GM18873 (cell line): ENCODE results near the gene SLC39A6.
"Not testable (repeated sequence)": the region's sequence is repeated elsewhere in the genome, so short reads cannot be mapped to it uniquely, and the experiment has no call there.

ENCODE experiments used
- ATAC-seq: cut with Tn5 transposase; IDR thresholded peaks from one replicate; pipeline ENCODE4 v1.9.1; 2021; ENCODE audit warnings: mild to moderate bottlenecking, moderate library complexity, moderate number of reproducible peaks; ENCODE audit not compliant: unreplicated experiment, low FRiP score

Gene SLC39A6

DNA sequence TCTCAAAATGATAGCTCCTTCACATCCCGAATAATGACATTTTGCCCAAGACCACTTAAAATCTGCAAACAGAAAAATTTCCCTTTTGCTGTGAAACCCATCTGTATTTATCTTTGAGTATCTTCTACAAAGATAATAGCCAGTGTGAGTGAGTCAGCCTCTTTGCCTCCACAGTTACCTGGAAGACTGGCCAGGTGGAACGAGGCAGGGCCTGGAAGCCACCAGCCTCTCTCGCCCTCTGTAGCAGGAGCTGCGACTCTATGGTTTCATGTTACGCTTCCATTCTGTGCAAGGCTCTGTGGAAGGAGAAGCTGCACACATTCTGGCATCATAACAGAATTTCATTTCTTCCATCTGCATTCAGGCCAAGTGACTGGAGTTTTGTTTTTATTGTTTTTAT, 10.1 kb upstream of the SLC39A6 start:
- no peak for ATAC-seq

DNA sequence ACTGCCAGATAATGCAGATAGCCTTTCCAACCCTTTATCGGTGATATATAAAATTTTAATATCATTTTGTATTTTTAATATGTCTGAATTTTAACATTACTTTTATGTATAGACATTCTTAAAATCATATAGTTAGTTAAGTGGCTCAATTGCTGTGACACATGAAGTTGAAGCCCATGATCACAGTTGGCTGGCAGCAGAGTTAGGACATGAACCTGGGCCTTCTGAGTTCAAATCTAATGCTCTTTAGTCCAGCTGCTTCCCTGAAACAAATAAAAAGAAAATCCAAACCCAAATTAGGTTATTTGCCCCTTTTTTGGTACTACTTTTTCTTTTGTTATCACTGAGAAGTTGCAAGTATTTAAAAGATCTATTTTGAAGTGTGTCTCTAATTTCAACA, 6.1 kb upstream of the SLC39A6 start:
- ATAC-seq, result no peak

DNA sequence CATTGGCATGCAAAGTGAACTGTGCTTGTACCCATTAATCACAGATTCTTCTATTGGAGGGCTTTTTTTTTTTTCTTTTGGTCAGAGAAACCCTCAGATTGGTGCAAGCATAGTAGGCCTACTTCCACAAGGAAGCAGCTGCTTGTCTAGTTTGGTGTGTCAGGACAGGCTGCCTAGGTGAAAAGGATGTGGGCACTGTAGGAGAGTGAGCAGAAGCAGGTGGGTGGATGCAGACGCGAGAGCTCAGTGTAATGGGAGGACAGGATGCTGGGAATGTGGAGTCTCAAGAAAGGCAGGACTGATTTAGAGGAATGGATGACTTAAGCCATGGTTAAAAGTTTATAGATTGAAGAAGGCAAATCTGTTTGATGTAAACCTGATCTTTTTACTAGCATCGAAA, 3.6 kb upstream of the SLC39A6 start:
- ATAC-seq, result no peak

- ATAC-seq, result no peak
Observed at GRCh38 chr18:36131692-36132483, 2.7 kb upstream of the SLC39A6 start.

- no peak for ATAC-seq
Observed at GRCh38 chr18:36130883-36131653, 1.9 kb upstream of the SLC39A6 start.

DNA sequence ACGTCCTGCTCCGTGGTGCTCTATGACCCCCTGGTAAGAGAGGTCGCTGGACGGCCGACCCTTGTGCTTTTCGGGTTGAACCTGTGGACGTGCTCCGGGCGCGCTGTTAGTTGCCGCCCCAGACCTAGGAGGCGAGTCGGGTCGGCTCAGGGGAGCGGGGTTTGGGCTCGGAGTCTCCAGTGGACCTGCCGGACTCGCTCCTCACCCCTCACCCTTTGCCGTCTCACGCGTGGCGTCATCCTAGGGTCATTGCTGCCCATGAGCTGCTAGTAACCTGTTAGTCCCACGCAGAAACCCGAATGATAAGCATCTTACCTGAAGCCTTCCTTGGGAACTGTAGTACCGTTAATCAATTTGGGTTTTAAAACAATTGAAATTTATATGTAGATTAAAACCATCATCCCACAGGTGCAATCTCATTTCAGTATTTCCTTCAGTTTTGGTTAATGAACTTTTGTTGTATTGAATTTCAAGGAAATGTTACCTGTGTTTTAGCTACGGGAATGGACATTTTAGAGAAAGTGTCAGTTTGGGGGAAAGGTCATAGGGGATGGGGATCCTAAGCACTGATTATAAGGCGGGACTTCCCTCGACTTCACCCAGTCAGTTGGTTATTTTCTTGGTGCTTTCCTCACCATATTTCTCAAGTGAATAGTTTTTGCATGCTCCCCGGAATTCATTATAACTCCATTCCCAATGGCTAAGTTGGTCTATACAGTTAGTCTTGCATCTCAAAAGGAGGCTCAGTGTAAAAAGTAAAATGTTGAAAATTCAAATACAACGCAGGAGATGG, 1.1 kb upstream of the SLC39A6 start:
- peak; percentile 3 for ATAC-seq

DNA sequence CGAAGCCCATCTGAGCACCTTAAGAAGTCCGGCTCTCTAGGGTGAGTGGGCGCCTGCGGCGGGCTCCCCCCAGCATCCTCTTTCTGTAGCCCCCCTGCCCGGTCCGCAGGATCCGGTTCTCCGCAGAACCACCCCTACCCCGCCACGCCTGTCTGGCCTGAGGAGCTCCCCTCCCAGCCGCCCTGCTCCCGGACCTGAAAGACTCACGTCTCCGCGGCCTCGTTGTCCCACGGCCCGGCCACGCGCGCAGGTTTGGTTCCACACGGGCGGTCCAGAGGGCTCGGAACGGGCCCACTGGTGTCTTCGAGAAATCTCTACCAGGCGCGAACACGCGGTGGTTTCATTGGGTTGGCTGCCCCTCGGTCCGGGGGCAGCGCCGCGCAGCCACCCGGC, 237 bp downstream of the SLC39A6 start:
- ATAC-seq, result no peak

- no peak for ATAC-seq
Observed at GRCh38 chr18:36128530-36128870, 640 bp downstream of the SLC39A6 start.

DNA sequence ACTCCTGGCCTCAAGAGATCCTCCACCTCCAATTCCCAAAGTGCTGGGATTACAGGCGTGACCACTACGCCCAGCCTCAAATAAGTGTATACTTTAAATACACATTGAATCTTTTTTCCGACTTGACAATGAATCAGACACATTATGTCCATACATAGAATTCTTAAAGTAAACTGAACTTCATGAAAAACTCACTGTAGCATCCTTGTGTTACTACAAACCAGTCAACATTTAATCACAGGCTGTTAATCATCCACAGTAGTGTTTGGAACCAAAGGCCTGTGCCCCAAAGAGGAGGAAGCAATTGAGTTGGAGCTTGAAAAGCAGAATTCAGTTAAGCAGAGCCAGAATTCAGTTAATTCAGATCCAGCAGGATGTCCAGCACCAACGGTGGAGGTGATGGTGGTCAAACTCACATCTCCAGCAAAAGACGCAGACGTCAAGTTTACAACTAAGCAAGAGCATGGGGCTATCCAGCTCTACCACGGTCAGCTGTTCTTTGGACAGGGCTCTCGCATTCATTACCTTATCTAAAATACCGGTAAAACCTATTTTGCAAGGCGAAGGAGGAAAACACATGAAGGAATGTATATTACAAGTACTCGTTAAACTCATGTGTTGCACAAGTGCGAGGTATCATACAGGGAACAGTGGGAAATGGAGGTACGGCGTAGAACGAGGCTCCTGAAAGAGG, 1.2 kb downstream of the SLC39A6 start:
- no peak for ATAC-seq

GRCh38 chr18:36126668-36127067, 2.5 kb downstream of the SLC39A6 start:
- ATAC-seq, result no peak

DNA sequence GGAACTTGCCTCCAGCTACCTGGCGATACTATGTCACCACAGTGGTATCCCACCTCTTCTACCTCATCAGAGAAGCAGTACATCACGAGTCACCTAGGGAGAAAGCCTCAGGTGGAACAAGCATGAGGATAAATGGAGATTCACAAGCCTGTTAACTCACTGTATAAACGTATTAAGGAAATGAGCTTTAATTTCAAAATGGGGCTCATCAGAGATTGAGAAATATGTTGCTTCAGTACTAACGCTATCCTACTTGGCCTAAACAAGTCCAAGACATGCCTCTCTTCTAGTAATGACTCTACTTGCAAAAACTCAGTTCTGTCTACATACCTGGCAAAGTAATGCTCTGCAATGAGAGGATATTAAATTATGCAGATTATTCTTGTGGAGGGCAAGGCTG, 4.3 kb downstream of the SLC39A6 start:
- ATAC-seq, result no peak

- ATAC-seq, result no peak
Observed at GRCh38 chr18:36120297-36120696, 8.8 kb downstream of the SLC39A6 start.

- ATAC-seq, result not testable (repeated sequence)
Observed at GRCh38 chr18:36116771-36117170, 12.4 kb downstream of the SLC39A6 start.

DNA sequence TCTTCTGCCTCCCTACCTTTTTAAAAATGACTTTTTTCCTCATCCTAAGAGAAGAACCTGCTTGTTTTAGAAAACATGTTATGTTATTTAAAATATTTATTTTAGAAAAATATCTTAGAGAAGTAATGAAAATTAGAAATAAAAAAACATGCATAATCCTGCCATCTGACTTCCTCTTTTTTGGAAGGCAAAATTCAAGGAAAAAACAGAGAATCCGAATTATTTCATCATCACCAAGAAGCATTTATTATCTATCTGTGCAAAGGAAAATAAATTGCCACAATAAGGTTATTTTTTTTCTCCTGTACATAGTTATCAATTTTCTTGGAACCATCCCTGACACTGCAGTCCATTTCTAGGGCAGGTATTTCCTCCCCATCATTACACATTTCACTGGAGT, 14.4 kb downstream of the SLC39A6 start:
- ATAC-seq, result no peak

DNA sequence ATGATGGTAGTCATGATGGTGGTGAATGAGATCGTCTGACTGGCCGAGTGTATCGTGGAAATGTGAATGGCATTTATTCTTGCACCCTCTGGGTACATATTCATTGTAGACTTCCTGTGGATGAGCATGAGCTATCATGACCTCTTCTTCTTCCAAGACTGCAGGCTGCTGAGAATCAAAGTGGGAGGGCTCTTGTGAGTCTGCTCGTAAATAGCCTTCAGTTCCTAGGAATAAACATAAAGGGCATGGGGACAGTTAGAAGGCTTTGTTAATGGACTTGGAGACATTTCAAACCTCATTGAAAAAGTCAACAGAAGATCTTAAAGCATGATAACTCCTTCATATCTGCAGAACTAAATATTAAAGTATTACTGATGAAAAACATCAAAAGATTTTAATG, 14.9 kb downstream of the SLC39A6 start:
- ATAC-seq, result no peak

GRCh38 chr18:36112302-36112701, 16.8 kb downstream of the SLC39A6 start:
- ATAC-seq, result no peak

DNA sequence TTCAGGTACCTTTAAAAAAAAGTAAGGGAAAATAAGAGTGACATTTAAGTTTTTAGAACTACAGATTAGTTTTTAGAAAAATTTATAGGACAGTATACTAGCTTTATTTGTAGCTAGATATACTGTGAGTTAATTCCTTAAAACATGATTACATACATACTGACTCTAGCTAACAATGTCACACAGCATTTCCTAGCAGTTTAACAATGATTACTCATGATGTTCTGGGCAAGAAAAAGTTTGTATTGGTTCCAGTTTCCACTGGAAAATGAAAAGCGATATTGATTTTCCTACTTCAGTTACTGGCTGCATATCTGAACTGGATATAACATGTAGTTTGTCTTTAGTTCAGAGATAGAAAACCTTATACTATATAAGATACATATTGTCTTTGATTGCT, 19.4 kb downstream of the SLC39A6 start:
- ATAC-seq, result no peak

DNA sequence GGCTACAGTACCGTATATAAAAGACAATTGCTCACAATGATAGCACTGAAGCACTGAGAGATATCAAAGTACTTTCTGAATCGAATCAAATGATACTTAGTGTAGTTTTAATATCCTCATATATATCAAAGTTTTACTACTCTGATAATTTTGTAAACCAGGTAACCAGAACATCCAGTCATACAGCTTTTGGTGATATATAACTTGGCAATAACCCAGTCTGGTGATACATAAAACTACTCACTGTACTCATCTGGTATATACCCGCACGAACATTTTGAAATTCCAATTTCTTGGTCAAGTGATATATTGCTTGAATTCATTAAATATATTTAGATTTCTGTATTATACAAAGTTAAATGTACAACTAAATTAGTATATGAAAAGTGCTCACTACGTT, 20.5 kb downstream of the SLC39A6 start:
- ATAC-seq, result no peak

GRCh38 chr18:36108196-36108595, 20.9 kb downstream of the SLC39A6 start:
- ATAC-seq, result no peak

- ATAC-seq, result no peak
Observed at GRCh38 chr18:36107477-36107876, 21.7 kb downstream of the SLC39A6 start.

DNA sequence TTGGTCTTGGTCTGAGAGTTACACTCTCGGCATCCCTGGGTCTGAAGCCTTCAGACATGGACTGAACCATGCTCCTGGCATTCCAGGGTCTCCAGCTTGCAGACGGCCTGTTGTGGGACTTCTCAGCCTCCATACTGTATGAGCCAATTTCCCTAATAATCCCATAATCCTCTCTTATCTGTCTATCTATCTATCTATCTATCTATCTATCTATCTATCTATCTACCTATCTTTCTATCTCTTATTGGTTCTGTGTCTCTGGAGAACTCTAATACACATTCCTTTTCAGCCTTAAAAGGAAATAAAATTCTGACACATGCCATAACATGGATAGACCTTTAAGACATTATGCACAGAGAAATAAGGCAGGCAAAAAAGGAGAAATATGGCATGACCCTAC, 24.4 kb downstream of the SLC39A6 start:
- ATAC-seq, result no peak
